CD8-positive, alpha-beta memory T cell (primary cell): ENCODE data around the gene TGFBR3L. TPM values are rescaled to one million over a fixed set of nuclear protein-coding genes. Genes with fewer than 3 reads are reported as not detected.

ENCODE experiments used
- CTCF ChIA-PET: fragments of 350-600 bp; sonication (Branson Sonifier 250); formaldehyde crosslinking; loops from one replicate; lab custom pipeline; 2021; ENCODE audit warnings: antibody characterized with exemption; lab: Charles Lee
- POLR2A ChIA-PET: fragments of 350-600 bp; sonication (Branson Sonifier 250); formaldehyde crosslinking; loops from one replicate; lab custom pipeline; 2021; ENCODE audit warnings: antibody characterized with exemption; lab: Charles Lee
- DNase-seq, 5 donors: peaks; one replicate each; pipeline versions ENCODE4 v3.0.0 to v3.0.0-alpha.2; 2020 to 2022; ENCODE audit warnings: mixed read lengths in 1 of 5
- H3K27ac ChIP-seq: one replicate; pipeline ENCODE4 v1.7.0; 2013; ENCODE audit warnings: low read depth, mild to moderate bottlenecking, low read length, moderate library complexity
- H3K27me3 ChIP-seq: 2 replicates; pipeline ENCODE4 v1.7.0; 2013; ENCODE audit warnings: low read length, mild to moderate bottlenecking; ENCODE audit not compliant: insufficient read depth, poor library complexity, severe bottlenecking
- H3K36me3 ChIP-seq: 2 replicates; pipeline ENCODE4 v1.7.0; 2013; ENCODE audit warnings: mild to moderate bottlenecking, low read length, moderate library complexity; ENCODE audit not compliant: insufficient read depth
- H3K4me1 ChIP-seq: 2 replicates; pipeline ENCODE4 v1.7.0; 2013; ENCODE audit warnings: mild to moderate bottlenecking, low read length, moderate library complexity; ENCODE audit not compliant: insufficient read depth
- H3K4me3 ChIP-seq: 2 replicates; pipeline ENCODE4 v1.7.0; 2013; ENCODE audit warnings: mild to moderate bottlenecking, low read length
- H3K9me3 ChIP-seq: 2 replicates; pipeline ENCODE4 v1.7.0; 2013; ENCODE audit warnings: mild to moderate bottlenecking, low read length
- H3K27ac Mint-ChIP-seq, 8 donors: one replicate each; pipeline ENCODE4 v1.8.0; 2020 to 2021; ENCODE audit warnings: mixed read lengths in 8 of 8, mild to moderate bottlenecking in 6 of 8, inconsistent platforms in 3 of 8, moderate library complexity in 3 of 8
- H3K27me3 Mint-ChIP-seq, 2 donors: one replicate each; pipeline ENCODE4 v1.8.0; 2020 to 2021; ENCODE audit warnings: mixed read lengths in 2 of 2, mild to moderate bottlenecking in 1 of 2, moderate library complexity in 1 of 2
- H3K36me3 Mint-ChIP-seq, 3 donors: one replicate each; pipeline ENCODE4 v1.8.0; 2020 to 2021; ENCODE audit warnings: mixed read lengths in 3 of 3, inconsistent platforms in 1 of 3, mild to moderate bottlenecking in 1 of 3
- H3K4me1 Mint-ChIP-seq, 3 donors: one replicate each; pipeline ENCODE4 v1.8.0; 2020 to 2021; ENCODE audit warnings: mixed read lengths in 3 of 3, inconsistent platforms in 1 of 3, mild to moderate bottlenecking in 1 of 3
- H3K4me3 Mint-ChIP-seq, 7 donors: one replicate each; pipeline ENCODE4 v1.8.0; 2020 to 2021; ENCODE audit warnings: mixed read lengths in 7 of 7, mild to moderate bottlenecking in 6 of 7, moderate library complexity in 4 of 7, inconsistent platforms in 2 of 7
- H3K9me3 Mint-ChIP-seq, 5 donors: one replicate each; pipeline ENCODE4 v1.8.0; 2020 to 2022; ENCODE audit warnings: mixed read lengths in 5 of 5, mild to moderate bottlenecking in 3 of 5, moderate library complexity in 2 of 5, inconsistent platforms in 1 of 5
- polyA plus RNA-seq: library from polyadenylated mRNA; unstranded; fragments of 300-500 nt; fragmentation: Illumina TruSeq; gene quantifications from one replicate; pipeline ENCODE4 v1.2.3, GENCODE V29; 2021
- total RNA-seq, 2 experiments: library from RNA; stranded (reverse); gene quantifications; one replicate each; pipeline ENCODE4 v1.2.3, GENCODE V29; 2021

Gene TGFBR3L
- total and polyA plus RNA-seq, 3 experiments from 2014 or later = 1.3 to 8.6 (median 7.7) TPM

DNA sequence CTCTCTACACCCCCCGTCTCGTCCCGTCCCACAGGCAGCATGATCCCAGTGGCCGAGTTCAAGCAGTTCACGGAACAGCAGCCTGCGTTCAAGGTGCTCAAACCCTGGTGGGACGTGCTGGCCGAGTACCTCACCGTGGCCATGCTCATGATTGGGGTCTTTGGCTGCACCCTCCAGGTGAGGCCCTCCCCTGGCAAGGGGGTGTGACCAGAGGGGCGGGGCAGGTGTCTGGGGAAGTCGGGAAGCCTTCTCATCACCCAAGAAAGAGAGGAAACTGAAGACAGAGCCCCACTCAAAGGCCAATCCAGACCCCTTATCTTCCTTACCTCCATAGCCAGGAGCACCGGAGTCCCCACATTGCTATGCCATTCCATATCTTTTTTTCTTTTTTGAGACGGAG is 19.1 kb upstream of the TGFBR3L start:
- no peak for DNase-seq
- CTCF ChIA-PET = no interaction called here
- no peak overlapping the region for H3K4me3 ChIP-seq
- H3K4me1 Mint-ChIP-seq = no peaks in the 10 kb centered on the region
- H3K9me3 Mint-ChIP-seq = no peaks in the 10 kb centered on the region
- H3K36me3 Mint-ChIP-seq = no peaks in the 10 kb centered on the region
- peaks cover 14 to 28% of the 10 kb centered on the region in 2 donors for H3K27me3 Mint-ChIP-seq
- no peak overlapping the region for H3K27ac ChIP-seq
- H3K4me1 ChIP-seq = no peaks in the 10 kb centered on the region
- no peaks in the 10 kb centered on the region for H3K9me3 ChIP-seq
- H3K27me3 ChIP-seq = peaks cover 3% of the 10 kb centered on the region
- H3K36me3 ChIP-seq = no peaks in the 10 kb centered on the region
- H3K27ac Mint-ChIP-seq = no peak overlapping the region
- POLR2A ChIA-PET = no interaction called here
- H3K4me3 Mint-ChIP-seq = no peak overlapping the region

DNA sequence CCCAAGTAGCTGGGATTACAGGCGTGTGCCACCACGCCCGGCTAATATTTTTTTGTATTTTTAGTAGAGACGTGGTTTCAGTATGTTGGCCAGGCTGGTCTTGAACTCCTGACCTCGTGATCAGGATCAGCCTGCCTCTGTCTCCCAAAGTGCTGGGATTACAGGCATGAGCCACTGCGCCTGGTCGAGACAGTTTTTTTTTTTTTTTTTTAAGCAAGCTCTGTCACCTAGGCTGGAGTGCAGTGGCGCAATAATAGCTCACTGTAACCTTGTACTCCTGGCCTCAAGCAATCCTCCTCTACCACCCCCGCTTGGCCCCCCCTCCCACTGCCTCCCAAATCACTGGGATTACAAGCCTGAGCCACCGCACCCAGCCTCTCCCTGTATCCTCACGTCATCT is 17.3 kb upstream of the TGFBR3L start:
- H3K4me3 Mint-ChIP-seq = no peak overlapping the region
- H3K27ac ChIP-seq = no peak overlapping the region
- POLR2A ChIA-PET = no interaction called here
- no peaks in the 10 kb centered on the region for H3K36me3 Mint-ChIP-seq
- H3K4me3 ChIP-seq = no peak overlapping the region
- H3K4me1 ChIP-seq = no peaks in the 10 kb centered on the region
- CTCF ChIA-PET = interaction anchor here (1.3 kb wide), 1 partner anchor 28 kb away, joined by 4 read pairs; no protein-coding TSS in a partner anchor
- H3K27me3 Mint-ChIP-seq = peaks cover 14 to 22% of the 10 kb centered on the region in 2 donors
- no peaks in the 10 kb centered on the region for H3K9me3 ChIP-seq
- peaks cover 3% of the 10 kb centered on the region for H3K27me3 ChIP-seq
- no peaks in the 10 kb centered on the region for H3K36me3 ChIP-seq
- H3K27ac Mint-ChIP-seq = no peak overlapping the region
- DNase-seq = no peak
- no peaks in the 10 kb centered on the region for H3K4me1 Mint-ChIP-seq
- H3K9me3 Mint-ChIP-seq = no peaks in the 10 kb centered on the region

DNA sequence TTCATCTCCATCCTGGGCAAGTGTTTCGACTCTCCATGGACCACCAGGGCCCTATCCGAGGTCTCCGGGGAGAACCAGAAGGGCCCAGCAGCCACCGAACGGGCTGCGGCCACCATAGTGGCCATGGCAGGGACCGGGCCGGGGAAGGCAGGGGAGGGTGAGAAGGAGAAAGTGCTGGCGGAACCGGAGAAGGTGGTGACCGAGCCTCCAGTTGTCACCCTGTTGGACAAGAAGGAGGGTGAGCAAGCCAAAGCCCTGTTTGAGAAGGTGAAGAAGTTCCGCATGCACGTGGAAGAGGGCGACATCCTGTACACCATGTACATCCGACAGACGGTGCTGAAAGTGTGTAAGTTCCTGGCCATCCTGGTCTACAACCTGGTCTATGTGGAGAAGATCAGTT is 15.7 kb upstream of the TGFBR3L start:
- Mint-ChIP-seq H3K27ac (peak overlapping the region in 1 of 8 donors; percentile 23), H3K4me3 (no peak overlapping the region), H3K4me1 (peaks cover 8 to 12% (median 11%) of the 10 kb centered on the region in 3 donors), H3K36me3 (peaks cover 0 to 4% (median 0%) of the 10 kb centered on the region in 3 donors), H3K27me3 (peaks cover 18 to 20% of the 10 kb centered on the region in 2 donors), H3K9me3 (peaks cover 0 to 3% (median 2%) of the 10 kb centered on the region in 5 donors)
- ChIA-PET CTCF (no interaction called here), POLR2A (no interaction called here)
- no peaks in the 10 kb centered on the region for H3K36me3 ChIP-seq
- H3K27ac ChIP-seq = no peak overlapping the region
- H3K4me3 ChIP-seq = no peak overlapping the region
- no peak for DNase-seq
- H3K4me1 ChIP-seq = peaks cover 7% of the 10 kb centered on the region
- peaks cover 3% of the 10 kb centered on the region for H3K27me3 ChIP-seq
- no peaks in the 10 kb centered on the region for H3K9me3 ChIP-seq

DNA sequence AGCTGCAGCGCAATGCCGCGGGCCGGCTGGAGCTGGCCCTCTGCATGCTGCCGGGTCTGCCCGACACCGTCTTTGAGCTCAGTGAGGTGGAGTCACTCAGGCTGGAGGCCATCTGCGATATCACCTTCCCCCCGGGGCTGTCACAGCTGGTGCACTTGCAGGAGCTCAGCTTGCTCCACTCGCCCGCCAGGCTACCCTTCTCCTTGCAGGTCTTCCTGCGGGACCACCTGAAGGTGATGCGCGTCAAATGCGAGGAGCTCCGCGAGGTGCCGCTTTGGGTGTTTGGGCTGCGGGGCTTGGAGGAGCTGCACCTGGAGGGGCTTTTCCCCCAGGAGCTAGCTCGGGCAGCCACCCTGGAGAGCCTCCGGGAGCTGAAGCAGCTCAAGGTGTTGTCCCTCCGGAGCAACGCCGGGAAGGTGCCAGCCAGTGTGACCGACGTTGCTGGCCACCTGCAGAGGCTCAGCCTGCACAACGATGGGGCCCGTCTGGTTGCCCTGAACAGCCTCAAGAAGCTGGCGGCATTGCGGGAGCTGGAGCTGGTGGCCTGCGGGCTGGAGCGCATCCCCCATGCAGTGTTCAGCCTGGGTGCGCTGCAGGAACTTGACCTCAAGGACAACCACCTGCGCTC is 14.8 kb upstream of the TGFBR3L start:
- Mint-ChIP-seq H3K4me1 (peaks cover 15 to 19% (median 18%) of the 10 kb centered on the region in 3 donors), H3K9me3 (peaks cover 0 to 3% (median 2%) of the 10 kb centered on the region in 5 donors), H3K4me3 (no peak overlapping the region), H3K27me3 (peaks cover 11 to 20% of the 10 kb centered on the region in 2 donors), H3K36me3 (peaks cover 0 to 10% (median 0%) of the 10 kb centered on the region in 3 donors), H3K27ac (peak overlapping the region in 1 of 8 donors; percentile 23)
- no peak overlapping the region for H3K27ac ChIP-seq
- ChIA-PET POLR2A (interaction anchor here (0.5 kb wide), 1 partner anchor 829 kb away, joined by 3 read pairs; no protein-coding TSS in a partner anchor), CTCF (interaction anchor here (1.2 to 3.4 kb wide), 3 partner anchors 18 to 44 kb away, joined by 3 to 17 read pairs (median 4); no protein-coding TSS in a partner anchor)
- peaks cover 13% of the 10 kb centered on the region for H3K4me1 ChIP-seq
- no peak for DNase-seq
- no peak overlapping the region for H3K4me3 ChIP-seq
- no peaks in the 10 kb centered on the region for H3K36me3 ChIP-seq
- H3K27me3 ChIP-seq = no peaks in the 10 kb centered on the region
- no peaks in the 10 kb centered on the region for H3K9me3 ChIP-seq

DNA sequence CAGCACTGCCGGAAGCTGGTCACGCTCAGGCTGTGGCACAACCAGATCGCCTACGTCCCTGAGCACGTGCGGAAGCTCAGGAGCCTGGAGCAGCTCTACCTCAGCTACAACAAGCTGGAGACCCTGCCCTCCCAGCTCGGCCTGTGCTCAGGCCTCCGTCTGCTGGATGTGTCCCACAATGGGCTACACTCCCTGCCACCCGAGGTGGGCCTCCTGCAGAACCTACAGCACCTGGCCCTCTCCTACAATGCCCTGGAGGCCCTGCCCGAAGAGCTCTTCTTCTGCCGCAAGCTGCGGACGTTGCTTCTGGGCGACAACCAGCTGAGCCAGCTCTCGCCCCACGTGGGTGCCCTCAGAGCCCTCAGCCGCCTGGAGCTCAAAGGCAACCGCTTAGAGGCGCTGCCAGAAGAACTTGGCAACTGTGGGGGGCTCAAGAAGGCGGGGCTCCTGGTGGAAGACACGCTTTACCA is 14.2 kb upstream of the TGFBR3L start:
- Mint-ChIP-seq H3K9me3 (peaks cover 0 to 3% (median 2%) of the 10 kb centered on the region in 5 donors), H3K36me3 (peaks cover 0 to 13% (median 0%) of the 10 kb centered on the region in 3 donors), H3K27me3 (peaks cover 6 to 20% of the 10 kb centered on the region in 2 donors), H3K4me1 (peaks cover 19 to 25% (median 23%) of the 10 kb centered on the region in 3 donors), H3K27ac (no peak overlapping the region), H3K4me3 (no peak overlapping the region)
- Histone ChIP-seq H3K9me3 (no peaks in the 10 kb centered on the region), H3K4me3 (no peak overlapping the region), H3K27me3 (no peaks in the 10 kb centered on the region), H3K36me3 (no peaks in the 10 kb centered on the region), H3K4me1 (peaks cover 19% of the 10 kb centered on the region), H3K27ac (no peak overlapping the region)
- CTCF ChIA-PET = interaction anchor here (1.2 to 3.4 kb wide), 3 partner anchors 18 to 44 kb away, joined by 3 to 17 read pairs (median 4); no protein-coding TSS in a partner anchor
- no peak for DNase-seq
- POLR2A ChIA-PET = interaction anchor here (0.5 kb wide), 1 partner anchor 829 kb away, joined by 3 read pairs; no protein-coding TSS in a partner anchor

DNA sequence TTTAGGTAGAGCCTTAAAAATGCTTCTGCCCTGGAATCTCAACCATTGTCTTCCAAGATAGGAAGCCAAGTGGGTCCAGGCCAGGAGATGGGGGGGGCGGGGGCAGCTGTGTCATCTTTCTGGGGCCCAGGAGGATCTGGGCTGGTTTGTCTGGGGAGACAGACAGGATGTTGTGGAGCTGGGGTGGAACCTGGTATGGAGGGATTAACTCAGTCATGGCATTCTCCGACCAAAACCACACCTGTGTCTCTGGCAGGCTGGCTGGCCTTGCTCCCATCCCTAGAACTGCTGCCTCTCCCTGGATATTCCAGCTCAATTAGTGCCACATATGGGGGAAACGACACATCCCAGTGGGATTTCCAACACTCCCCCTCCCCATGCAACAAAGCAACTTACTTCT is 13.7 kb upstream of the TGFBR3L start:
- H3K27ac ChIP-seq = no peak overlapping the region
- no peak overlapping the region for H3K4me3 ChIP-seq

DNA sequence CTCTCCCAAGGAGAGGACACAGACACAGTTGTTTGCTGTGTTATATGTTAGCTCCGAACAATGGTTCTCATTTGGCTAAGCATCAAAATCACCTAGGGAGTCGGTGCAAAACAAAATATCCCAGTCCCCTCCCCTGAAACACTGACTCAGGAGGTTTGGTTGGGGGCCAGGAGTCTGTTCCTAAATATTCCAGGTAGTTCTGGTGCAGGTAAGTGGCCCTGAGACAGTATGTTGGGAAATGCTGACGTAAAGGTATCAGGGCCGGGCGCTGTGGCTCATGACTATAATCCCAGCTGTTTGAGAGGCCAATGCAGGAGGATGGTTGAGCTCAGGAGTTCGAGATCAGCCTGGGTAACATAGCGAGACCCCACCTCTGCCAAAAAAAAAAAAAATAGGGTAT is 13.3 kb upstream of the TGFBR3L start:
- Histone ChIP-seq H3K27me3 (no peaks in the 10 kb centered on the region), H3K27ac (no peak overlapping the region), H3K4me1 (peaks cover 28% of the 10 kb centered on the region), H3K36me3 (no peaks in the 10 kb centered on the region), H3K4me3 (no peak overlapping the region), H3K9me3 (no peaks in the 10 kb centered on the region)
- Mint-ChIP-seq H3K9me3 (peaks cover 0 to 3% (median 2%) of the 10 kb centered on the region in 5 donors), H3K4me3 (peak overlapping the region in 3 of 7 donors; percentile 31 to 86 (median 74)), H3K4me1 (peaks cover 22 to 33% (median 28%) of the 10 kb centered on the region in 3 donors), H3K27me3 (peaks cover 4 to 18% of the 10 kb centered on the region in 2 donors), H3K36me3 (peaks cover 0 to 20% (median 0%) of the 10 kb centered on the region in 3 donors), H3K27ac (peak overlapping the region in 1 of 8 donors; percentile 96)
- ChIA-PET CTCF (interaction anchor here (1.3 to 3.4 kb wide), 5 partner anchors 17 to 42 kb away, joined by 3 to 17 read pairs (median 5); partner anchors contain the start of genes SNAPC2 and TIMM44), POLR2A (no interaction called here)
- DNase-seq = no peak

More for the DNA sequence above, 13.7 kb upstream of the TGFBR3L start:
- Mint-ChIP-seq H3K27me3 (peaks cover 4 to 18% of the 10 kb centered on the region in 2 donors), H3K36me3 (peaks cover 0 to 17% (median 0%) of the 10 kb centered on the region in 3 donors), H3K4me1 (peaks cover 22 to 30% (median 28%) of the 10 kb centered on the region in 3 donors), H3K9me3 (peaks cover 0 to 3% (median 2%) of the 10 kb centered on the region in 5 donors), H3K4me3 (no peak overlapping the region), H3K27ac (peak overlapping the region in 1 of 8 donors; percentile 96)
- no peak for DNase-seq
- no peaks in the 10 kb centered on the region for H3K27me3 ChIP-seq
- peaks cover 24% of the 10 kb centered on the region for H3K4me1 ChIP-seq
- CTCF ChIA-PET = interaction anchor here (1.2 to 3.4 kb wide), 3 partner anchors 17 to 43 kb away, joined by 3 to 17 read pairs (median 4); no protein-coding TSS in a partner anchor
- H3K9me3 ChIP-seq = no peaks in the 10 kb centered on the region
- POLR2A ChIA-PET = no interaction called here
- H3K36me3 ChIP-seq = no peaks in the 10 kb centered on the region
